Sigmoid colon (tissue), 7 donors: Measurements from ENCODE around the gene CHST8. TPM values are rescaled to one million over a fixed set of nuclear protein-coding genes. Genes with fewer than 3 reads are reported as not detected.
A peak's percentile ranks its signal among the peaks of the same experiment; 100 is the strongest.

ENCODE experiments used
- DNase-seq: peaks from one replicate; pipeline ENCODE4 v3.0.0-alpha.2; 2019
- H3K27ac ChIP-seq, 4 donors: fragments of 200-600 bp; sonication (generic); one replicate each; pipeline ENCODE4 v1.5.1; 2016 to 2019; ENCODE audit warnings: mild to moderate bottlenecking in 1 of 4
- H3K27me3 ChIP-seq, 3 donors: fragments of 200-600 bp; sonication (generic); one replicate each; pipeline ENCODE4 v1.5.1; 2019; ENCODE audit warnings: mild to moderate bottlenecking in 1 of 3
- H3K36me3 ChIP-seq, 4 donors: fragments of 200-600 bp; sonication (generic); one replicate each; pipeline ENCODE4 v1.5.1; 2016 to 2019
- H3K4me1 ChIP-seq, 4 donors: fragments of 200-600 bp; sonication (generic); one replicate each; pipeline ENCODE4 v1.5.1; 2017 to 2019
- H3K4me3 ChIP-seq, 4 donors: fragments of 200-600 bp; sonication (generic); one replicate each; pipeline ENCODE4 v1.5.1; 2017 to 2019; ENCODE audit warnings: mild to moderate bottlenecking in 2 of 4, moderate library complexity in 1 of 4
- H3K9me3 ChIP-seq, 4 donors: fragments of 200-600 bp in 3 of 4; sonication (generic) in 3 of 4; one replicate each; pipeline versions ENCODE4 v1.5.1 to v1.6.1; 2013 to 2019
- EP300 ChIP-seq, 4 donors: sonication (generic); formaldehyde crosslinking; IDR thresholded peaks; one replicate each; pipeline ENCODE4 v1.6.1; 2017; ENCODE audit warnings: antibody characterized with exemption in 4 of 4
- POLR2A ChIP-seq, 2 donors: fragments of 450-650 bp; IDR thresholded peaks; one replicate each; pipeline ENCODE4 v1.6.1; 2016; ENCODE audit warnings: antibody characterized with exemption in 2 of 2, mild to moderate bottlenecking in 2 of 2, moderate library complexity in 2 of 2
- POLR2AphosphoS5 ChIP-seq, 4 donors: sonication (generic); formaldehyde crosslinking; IDR thresholded peaks; one replicate each; pipeline ENCODE4 v1.6.1; 2017; ENCODE audit warnings: antibody characterized with exemption in 4 of 4
- WGBS, 2 donors: extraction: QIAGEN DNeasy Blood & Tissue Kit; methylation state at CpG; one replicate each; pipeline ENCODE4 v1.1.7; 2013; 5-methylcytosine and 5-hydroxymethylcytosine counted together
- intact Hi-C: fragments of 100-400 bp; cut with DNase I; formaldehyde crosslinking; loops from one replicate; pipeline ENCODE4 v1.15.1; 2023
- polyA plus RNA-seq, 3 donors: library from polyadenylated mRNA; stranded (reverse); fragments of 200-250 nt; gene quantifications; one replicate each; pipeline ENCODE4 v1.2.3, GENCODE V29; 2013
- total RNA-seq, 4 donors: library from RNA; depleted of rRNA; stranded (reverse); fragments of >200 nt; gene quantifications; one replicate each; pipeline ENCODE4 v1.1.0, GENCODE V29; 2016
- TF ChIP-seq, protein P1 (sequence below), 4 experiments: fragments of 450-650 bp in 3 of 4; fragments of 200-600 bp in 1 of 4; IDR thresholded peaks; one replicate each; pipeline ENCODE4 v1.5.1; 2016 to 2019; ENCODE audit warnings: antibody characterized with exemption in 4 of 4, mild to moderate bottlenecking in 3 of 4, moderate library complexity in 2 of 4
- donor health status: healthy with polysubstance abuse.
- donor health status: Bipolar disorder and iron deficiency.
- donor health status: healthy.

Gene CHST8
- total and polyA plus RNA-seq, 7 donors, result 0.35 to 0.60 (median 0.36) TPM; not detected in 4

DNA sequence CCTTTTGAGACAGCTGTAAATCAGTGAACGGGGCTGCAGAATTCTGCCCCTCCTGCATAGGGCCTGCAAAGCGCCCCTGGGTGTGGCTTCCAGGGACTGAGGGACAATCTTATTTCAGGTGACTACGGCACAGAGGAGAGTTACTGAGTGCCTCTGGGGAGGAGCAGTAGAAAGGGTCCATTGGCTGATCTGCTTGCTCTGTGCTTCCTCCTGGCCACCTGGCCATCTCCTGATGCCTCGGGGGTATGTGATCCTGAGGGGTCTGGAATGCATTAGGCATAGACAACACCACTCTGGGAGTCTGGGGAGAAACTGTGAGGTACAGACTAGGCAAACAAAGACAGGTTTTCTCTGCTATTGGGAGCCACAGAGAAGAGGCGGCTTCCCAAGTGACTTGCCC is 177.7 kb downstream of the CHST8 start:
- H3K4me1 ChIP-seq, result peaks cover 0 to 59% (median 48%) of the 10 kb centered on the region in 4 donors
- peak overlapping the region; percentile 55 to 95 (median 89) for H3K4me3 ChIP-seq
- no peaks in the 10 kb centered on the region for H3K9me3 ChIP-seq
- H3K36me3 ChIP-seq, result peaks cover 0 to 25% (median 15%) of the 10 kb centered on the region in 4 donors
- no peak for TF ChIP-seq POLR2AphosphoS5 (IDR thresholded peaks at IDR 0.05)
- TF ChIP-seq, protein P1, sequence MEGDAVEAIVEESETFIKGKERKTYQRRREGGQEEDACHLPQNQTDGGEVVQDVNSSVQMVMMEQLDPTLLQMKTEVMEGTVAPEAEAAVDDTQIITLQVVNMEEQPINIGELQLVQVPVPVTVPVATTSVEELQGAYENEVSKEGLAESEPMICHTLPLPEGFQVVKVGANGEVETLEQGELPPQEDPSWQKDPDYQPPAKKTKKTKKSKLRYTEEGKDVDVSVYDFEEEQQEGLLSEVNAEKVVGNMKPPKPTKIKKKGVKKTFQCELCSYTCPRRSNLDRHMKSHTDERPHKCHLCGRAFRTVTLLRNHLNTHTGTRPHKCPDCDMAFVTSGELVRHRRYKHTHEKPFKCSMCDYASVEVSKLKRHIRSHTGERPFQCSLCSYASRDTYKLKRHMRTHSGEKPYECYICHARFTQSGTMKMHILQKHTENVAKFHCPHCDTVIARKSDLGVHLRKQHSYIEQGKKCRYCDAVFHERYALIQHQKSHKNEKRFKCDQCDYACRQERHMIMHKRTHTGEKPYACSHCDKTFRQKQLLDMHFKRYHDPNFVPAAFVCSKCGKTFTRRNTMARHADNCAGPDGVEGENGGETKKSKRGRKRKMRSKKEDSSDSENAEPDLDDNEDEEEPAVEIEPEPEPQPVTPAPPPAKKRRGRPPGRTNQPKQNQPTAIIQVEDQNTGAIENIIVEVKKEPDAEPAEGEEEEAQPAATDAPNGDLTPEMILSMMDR (IDR thresholded peaks at IDR 0.05), result no peak
- TF ChIP-seq POLR2A (IDR thresholded peaks at IDR 0.05), result no peak
- no peak for TF ChIP-seq EP300 (IDR thresholded peaks at IDR 0.05)
- 79 to 86% methylated on average over 5 of the region's 5 CpGs for WGBS, 2 donors
- no peaks in the 10 kb centered on the region for H3K27me3 ChIP-seq
- H3K27ac ChIP-seq, result peak overlapping the region; percentile 94 to 97 (median 96)
- intact Hi-C loops, result loop anchor here (5.0 kb wide), 1 partner anchor 348 kb away; no protein-coding TSS in a partner anchor
- no peak for DNase-seq

DNA sequence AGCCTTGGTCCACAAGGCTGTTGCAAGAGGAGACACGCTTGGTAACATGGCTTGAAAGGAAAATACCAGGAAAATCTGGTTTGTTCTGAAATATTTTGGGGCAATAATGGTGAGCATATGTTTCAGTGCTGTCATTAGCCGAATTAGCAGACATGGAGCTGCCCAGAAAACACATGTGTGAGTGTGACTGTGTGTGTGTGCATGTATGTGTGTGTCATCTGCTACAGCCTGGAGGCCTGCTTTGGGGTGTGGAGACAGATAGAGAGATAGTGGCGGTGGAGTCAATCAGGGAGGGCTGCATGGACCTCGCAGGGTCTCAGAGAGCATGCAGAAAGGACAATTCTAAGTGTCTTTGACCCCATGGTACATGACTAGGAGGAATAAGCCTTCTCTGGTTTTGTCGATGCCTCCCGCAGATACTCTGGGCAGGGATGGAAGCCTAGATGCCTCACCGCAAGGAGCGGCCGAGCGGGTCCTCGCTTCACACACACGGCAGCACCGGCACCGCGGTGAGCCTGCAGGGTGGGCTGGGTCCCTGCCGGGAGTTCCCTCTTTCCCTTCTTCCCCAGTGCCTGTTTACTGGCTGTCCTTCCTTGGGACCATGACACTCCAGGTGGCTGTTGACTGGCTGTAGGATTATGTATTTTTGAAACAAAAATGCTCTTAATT is 178.4 kb downstream of the CHST8 start:
- Histone ChIP-seq H3K4me1 (peaks cover 0 to 59% (median 49%) of the 10 kb centered on the region in 4 donors), H3K27me3 (no peaks in the 10 kb centered on the region), H3K9me3 (no peaks in the 10 kb centered on the region), H3K4me3 (peak overlapping the region in 3 of 4 donors; percentile 89 to 95 (median 89)), H3K36me3 (peaks cover 0 to 32% (median 18%) of the 10 kb centered on the region in 4 donors), H3K27ac (peak overlapping the region; percentile 94 to 97 (median 96))
- intact Hi-C loops, result no loop called here
- WGBS, 2 donors, result 95% methylated on average over 16 of the region's 16 CpGs
- TF ChIP-seq, protein P1 (IDR thresholded peaks at IDR 0.05), result no peak
- no peak for TF ChIP-seq EP300 (IDR thresholded peaks at IDR 0.05)
- no peak for DNase-seq

DNA sequence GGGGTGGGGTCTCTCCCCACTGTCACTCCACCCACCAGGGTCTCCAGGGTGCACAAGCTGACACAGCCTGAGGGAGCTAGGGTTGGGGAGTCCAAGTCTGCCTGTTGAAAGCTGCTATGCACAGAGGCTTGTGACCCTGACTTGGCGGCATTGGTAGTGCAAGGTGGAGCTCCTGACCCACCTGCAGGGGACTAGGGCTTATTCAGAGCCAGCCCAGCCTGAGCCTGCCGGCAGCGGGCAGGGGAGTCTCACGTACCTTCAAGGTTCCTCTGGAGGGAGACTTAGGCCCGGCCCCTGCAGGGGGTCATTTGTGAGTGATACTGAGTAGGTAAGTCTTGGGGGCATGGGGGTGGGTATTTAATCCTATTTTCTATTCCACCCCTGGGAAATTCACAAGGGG is 179.7 kb downstream of the CHST8 start:
- Histone ChIP-seq H3K27me3 (no peaks in the 10 kb centered on the region), H3K4me3 (no peak overlapping the region), H3K27ac (peak overlapping the region in 3 of 4 donors; percentile 1 to 97 (median 72)), H3K9me3 (no peaks in the 10 kb centered on the region), H3K36me3 (peaks cover 0 to 42% (median 23%) of the 10 kb centered on the region in 4 donors), H3K4me1 (peaks cover 0 to 72% (median 60%) of the 10 kb centered on the region in 4 donors)
- no peak for TF ChIP-seq POLR2AphosphoS5 (IDR thresholded peaks at IDR 0.05)
- TF ChIP-seq POLR2A (IDR thresholded peaks at IDR 0.05), result no peak
- TF ChIP-seq, protein P1 (IDR thresholded peaks at IDR 0.05), result no peak
- TF ChIP-seq EP300 (IDR thresholded peaks at IDR 0.05), result no peak
- WGBS, 2 donors, result 98% methylated on average over 5 of the region's 5 CpGs
- intact Hi-C loops, result no loop called here
- no peak for DNase-seq

DNA sequence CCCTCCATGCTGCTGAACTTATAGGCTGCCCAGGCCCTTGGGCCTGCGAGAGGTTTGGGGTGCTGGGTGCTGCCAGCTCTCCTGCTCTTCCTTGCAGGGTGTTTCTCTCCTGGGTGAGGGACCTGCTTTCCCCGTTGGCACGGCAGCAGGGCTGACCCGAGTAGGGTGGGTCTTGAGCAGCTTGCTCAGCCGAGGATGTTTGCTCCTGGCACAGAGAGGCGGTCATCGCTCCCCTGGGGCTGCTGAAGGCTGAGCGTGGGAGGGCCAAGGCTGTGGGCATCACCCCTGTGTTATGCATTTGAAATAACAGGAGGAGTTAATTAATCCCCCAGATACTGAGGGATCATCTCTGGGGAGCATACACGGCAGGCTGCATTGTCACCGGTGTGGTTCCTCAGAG is 180.2 kb downstream of the CHST8 start:
- no peak for TF ChIP-seq POLR2AphosphoS5 (IDR thresholded peaks at IDR 0.05)
- peak overlapping the region; percentile 1 to 97 (median 74) for H3K27ac ChIP-seq
- DNase-seq, result no peak
- no peaks in the 10 kb centered on the region for H3K27me3 ChIP-seq
- peaks cover 2 to 48% (median 25%) of the 10 kb centered on the region in 4 donors for H3K36me3 ChIP-seq
- H3K9me3 ChIP-seq, result no peaks in the 10 kb centered on the region
- WGBS, 2 donors, result 88 to 91% methylated on average over 10 of the region's 10 CpGs
- peaks cover 0 to 73% (median 62%) of the 10 kb centered on the region in 4 donors for H3K4me1 ChIP-seq
- no peak overlapping the region for H3K4me3 ChIP-seq
- intact Hi-C loops, result no loop called here

DNA sequence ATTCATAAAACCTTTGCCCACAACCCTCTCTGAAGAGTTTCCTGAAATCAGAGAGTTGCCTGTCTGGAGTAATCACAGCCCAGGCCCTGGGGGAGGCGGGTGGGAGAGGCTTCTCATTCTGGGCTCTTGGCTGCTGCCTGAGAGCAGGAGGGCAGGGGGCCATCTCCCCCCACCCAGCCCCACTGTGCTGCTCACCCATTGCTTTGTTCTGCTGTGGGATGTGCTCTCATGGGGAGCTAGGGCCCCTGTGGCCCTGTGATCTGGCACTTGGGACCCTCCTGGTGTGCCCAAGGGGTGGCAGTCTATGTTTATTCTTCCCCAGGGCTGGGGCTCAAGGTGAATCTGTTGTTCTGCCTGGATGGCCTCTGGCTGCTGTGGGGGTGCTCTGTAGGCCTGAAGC is 181.0 kb downstream of the CHST8 start:
- no peaks in the 10 kb centered on the region for H3K9me3 ChIP-seq
- intact Hi-C loops, result no loop called here
- H3K36me3 ChIP-seq, result peaks cover 6 to 56% (median 29%) of the 10 kb centered on the region in 4 donors
- DNase-seq, result no peak
- TF ChIP-seq POLR2AphosphoS5 (IDR thresholded peaks at IDR 0.05) (no peak), POLR2A (IDR thresholded peaks at IDR 0.05) (no peak), EP300 (IDR thresholded peaks at IDR 0.05) (no peak)
- TF ChIP-seq, protein P1 (IDR thresholded peaks at IDR 0.05), result no peak
- H3K27ac ChIP-seq, result peak overlapping the region; percentile 69 to 97 (median 74)
- no peaks in the 10 kb centered on the region for H3K27me3 ChIP-seq
- 92 to 94% methylated on average over 1 of the region's 1 CpG for WGBS, 2 donors
- no peak overlapping the region for H3K4me3 ChIP-seq
- peaks cover 0 to 73% (median 62%) of the 10 kb centered on the region in 4 donors for H3K4me1 ChIP-seq
